HUES48 (cell line): ENCODE measurements around the gene C12orf56.
"Not testable (repeated sequence)": the region's sequence is repeated elsewhere in the genome, so short reads cannot be mapped to it uniquely, and the experiment has no call there.

ENCODE experiments used
- H3K27ac ChIP-seq: one replicate; pipeline ENCODE4 v1.7.0; 2013; ENCODE audit warnings: low read depth, low read length, inconsistent platforms
- H3K27me3 ChIP-seq: 2 replicates; pipeline ENCODE4 v1.6.1; 2013; ENCODE audit warnings: mild to moderate bottlenecking, low read length; ENCODE audit not compliant: control insufficient read depth, insufficient read depth
- H3K36me3 ChIP-seq: 2 replicates; pipeline ENCODE4 v1.6.1; 2013; ENCODE audit warnings: low read length; ENCODE audit not compliant: control insufficient read depth, insufficient read depth
- H3K4me1 ChIP-seq: 2 replicates; pipeline ENCODE4 v1.6.1; 2013; ENCODE audit warnings: mild to moderate bottlenecking, low read length; ENCODE audit not compliant: control insufficient read depth, insufficient read depth
- H3K4me3 ChIP-seq: 2 replicates; pipeline ENCODE4 v1.5.1; 2013; ENCODE audit warnings: mild to moderate bottlenecking, low read depth, low read length
- H3K9ac ChIP-seq: 2 replicates; pipeline ENCODE4 v1.6.1; 2013; ENCODE audit warnings: mild to moderate bottlenecking, low read depth, low read length, moderate library complexity
- H3K9me3 ChIP-seq: 2 replicates; pipeline ENCODE4 v1.6.1; 2013; ENCODE audit warnings: low read length; ENCODE audit not compliant: control insufficient read depth, insufficient read depth

Gene C12orf56

GRCh38 chr12:64232196-64232595 lies 158.4 kb downstream of the C12orf56 start:
- Histone ChIP-seq H3K27ac (no peak overlapping the region), H3K4me1 (no peaks in the 10 kb centered on the region), H3K27me3 (no peaks in the 10 kb centered on the region), H3K4me3 (no peak overlapping the region), H3K36me3 (no peaks in the 10 kb centered on the region), H3K9me3 (no peaks in the 10 kb centered on the region), H3K9ac (no peak overlapping the region)

- Histone ChIP-seq H3K36me3 (no peaks in the 10 kb centered on the region), H3K27me3 (no peaks in the 10 kb centered on the region), H3K27ac (no peak overlapping the region), H3K9ac (no peak overlapping the region), H3K4me1 (no peaks in the 10 kb centered on the region), H3K9me3 (no peaks in the 10 kb centered on the region), H3K4me3 (no peak overlapping the region)
These were observed 160.8 kb downstream of the C12orf56 start for GRCh38 chr12:64229796-64230195.

GRCh38 chr12:64229240-64229639 lies 161.3 kb downstream of the C12orf56 start:
- Histone ChIP-seq H3K4me3 (no peak overlapping the region), H3K4me1 (no peaks in the 10 kb centered on the region), H3K9me3 (no peaks in the 10 kb centered on the region), H3K36me3 (no peaks in the 10 kb centered on the region), H3K27me3 (no peaks in the 10 kb centered on the region), H3K9ac (no peak overlapping the region), H3K27ac (no peak overlapping the region)

GRCh38 chr12:64225626-64226025 lies 164.9 kb downstream of the C12orf56 start:
- no peaks in the 10 kb centered on the region for H3K27me3 ChIP-seq
- no peak overlapping the region for H3K27ac ChIP-seq
- H3K9ac ChIP-seq, result no peak overlapping the region
- no peaks in the 10 kb centered on the region for H3K36me3 ChIP-seq
- H3K4me3 ChIP-seq, result no peak overlapping the region
- H3K9me3 ChIP-seq, result no peaks in the 10 kb centered on the region
- H3K4me1 ChIP-seq, result peaks cover 12% of the 10 kb centered on the region

GRCh38 chr12:64222009-64222765 lies 168.4 kb downstream of the C12orf56 start, which contains the start of gene KICS2:
Gene KICS2 (minus strand): TSS chr12:64222296. CDS start chr12:64222237, 59 bp downstream.
- Histone ChIP-seq H3K36me3 (no peaks in the 10 kb centered on the region), H3K4me3 (peak within 1 kb of the TSS; percentile 94), H3K27me3 (no peaks in the 10 kb centered on the region), H3K9ac (peak within 1 kb of the TSS; percentile 96), H3K4me1 (peaks cover 34% of the 10 kb centered on the region), H3K27ac (peak within 1 kb of the TSS; percentile 91), H3K9me3 (no peaks in the 10 kb centered on the region)

GRCh38 chr12:64221651-64222008 lies 168.9 kb downstream of the C12orf56 start:
- H3K27me3 ChIP-seq, result no peaks in the 10 kb centered on the region
- H3K4me3 ChIP-seq, result peak overlapping the region; percentile 94
- H3K9me3 ChIP-seq, result no peaks in the 10 kb centered on the region
- H3K4me1 ChIP-seq, result peaks cover 34% of the 10 kb centered on the region
- H3K36me3 ChIP-seq, result no peaks in the 10 kb centered on the region
- H3K9ac ChIP-seq, result peak overlapping the region; percentile 96
- peak overlapping the region; percentile 91 for H3K27ac ChIP-seq

GRCh38 chr12:64220046-64220445 lies 170.5 kb downstream of the C12orf56 start:
- Histone ChIP-seq H3K27ac (peak overlapping the region; percentile 79), H3K36me3 (no peaks in the 10 kb centered on the region), H3K9me3 (no peaks in the 10 kb centered on the region), H3K27me3 (no peaks in the 10 kb centered on the region), H3K4me1 (peaks cover 34% of the 10 kb centered on the region), H3K9ac (no peak overlapping the region), H3K4me3 (no peak overlapping the region)

- Histone ChIP-seq H3K36me3 (no peaks in the 10 kb centered on the region), H3K9ac (peak overlapping the region; percentile 1; the same call in 1 of the 2 replicates), H3K27me3 (no peaks in the 10 kb centered on the region), H3K4me3 (no peak overlapping the region), H3K9me3 (no peaks in the 10 kb centered on the region), H3K27ac (peak overlapping the region; percentile 79), H3K4me1 (peaks cover 34% of the 10 kb centered on the region)
These were observed 171.4 kb downstream of the C12orf56 start for GRCh38 chr12:64219145-64219544.

- no peaks in the 10 kb centered on the region for H3K27me3 ChIP-seq
- no peaks in the 10 kb centered on the region for H3K9me3 ChIP-seq
- H3K27ac ChIP-seq, result peak overlapping the region; percentile 79
- no peaks in the 10 kb centered on the region for H3K36me3 ChIP-seq
- no peak overlapping the region for H3K9ac ChIP-seq
- peaks cover 34% of the 10 kb centered on the region for H3K4me1 ChIP-seq
- no peak overlapping the region for H3K4me3 ChIP-seq
These were observed 172.0 kb downstream of the C12orf56 start for GRCh38 chr12:64218597-64218996.

GRCh38 chr12:64217643-64218042 lies 172.9 kb downstream of the C12orf56 start:
- not testable (repeated sequence) for H3K4me3 ChIP-seq, H3K27me3 ChIP-seq, H3K9me3 ChIP-seq

GRCh38 chr12:64216239-64216638 lies 174.3 kb downstream of the C12orf56 start:
- no peaks in the 10 kb centered on the region for H3K9me3 ChIP-seq
- no peaks in the 10 kb centered on the region; the same call in 1 of the 2 replicates for H3K36me3 ChIP-seq
- no peak overlapping the region for H3K9ac ChIP-seq
- H3K4me3 ChIP-seq, result no peak overlapping the region
- no peak overlapping the region for H3K27ac ChIP-seq
- H3K27me3 ChIP-seq, result no peaks in the 10 kb centered on the region
- peaks cover 28% of the 10 kb centered on the region for H3K4me1 ChIP-seq

More at GRCh38 chr12:64217643-64218042, 172.9 kb downstream of the C12orf56 start:
- not testable (repeated sequence) for H3K36me3 ChIP-seq, H3K27ac ChIP-seq, H3K9ac ChIP-seq
- H3K4me1 ChIP-seq, result peaks cover 33% of the 10 kb centered on the region
